Measurements from ENCODE around the gene GOLGA2.

GOLGA2 gene

GRCh38 chr9:128211186-128211980 is 64.4 kb downstream of the GOLGA2 start:
- DNase-seq: no peak

GRCh38 chr9:128208946-128209669 is 66.7 kb downstream of the GOLGA2 start:
- no peak for DNase-seq

GRCh38 chr9:128208386-128208785 is 67.4 kb downstream of the GOLGA2 start:
- DNase-seq: no peak

GRCh38 chr9:128206916-128207910 is 68.6 kb downstream of the GOLGA2 start:
- DNase-seq: no peak

GRCh38 chr9:128206484-128206883 is 69.3 kb downstream of the GOLGA2 start:
- no peak for DNase-seq
